ENCODE measurements around the gene LOC128125822.

Gene LOC128125822

GRCh38 chr6:63533952-63534351 is 38.3 kb upstream of the LOC128125822 start:
- H3K27me3 Mint-ChIP-seq (ENCODE audit: low read depth), result no peaks in the 10 kb centered on the region
- H3K4me1 Mint-ChIP-seq, result no peaks in the 10 kb centered on the region
- H3K27ac Mint-ChIP-seq (ENCODE audit: unreplicated experiment), result no peak overlapping the region
- no peak for TF ChIP-seq CTCF (conservative IDR thresholded peaks at IDR 0.05)
- H3K4me3 Mint-ChIP-seq, result no peak overlapping the region
- H3K36me3 Mint-ChIP-seq (ENCODE audit: low read depth), result no peaks in the 10 kb centered on the region
- no peak for DNase-seq (ENCODE audit: low read depth, low spot score)
- H3K9me3 Mint-ChIP-seq, result no peaks in the 10 kb centered on the region

GRCh38 chr6:63537201-63537958 is 34.9 kb upstream of the LOC128125822 start:
- DNase-seq (ENCODE audit: low read depth, low spot score), result no peak
- TF ChIP-seq CTCF (conservative IDR thresholded peaks at IDR 0.05), result no peak
- no peaks in the 10 kb centered on the region for H3K27me3 Mint-ChIP-seq (ENCODE audit: low read depth)
- no peaks in the 10 kb centered on the region for H3K9me3 Mint-ChIP-seq
- no peaks in the 10 kb centered on the region for H3K4me1 Mint-ChIP-seq
- H3K27ac Mint-ChIP-seq (ENCODE audit: unreplicated experiment), result no peak overlapping the region
- no peaks in the 10 kb centered on the region for H3K36me3 Mint-ChIP-seq (ENCODE audit: low read depth)
- H3K4me3 Mint-ChIP-seq, result no peak overlapping the region

- Mint-ChIP-seq H3K9me3 (no peaks in the 10 kb centered on the region), H3K27ac (ENCODE audit: unreplicated experiment) (no peak overlapping the region), H3K27me3 (ENCODE audit: low read depth) (peaks cover 2% of the 10 kb centered on the region), H3K4me1 (no peaks in the 10 kb centered on the region), H3K4me3 (no peak overlapping the region), H3K36me3 (ENCODE audit: low read depth) (no peaks in the 10 kb centered on the region)
- no peak for DNase-seq (ENCODE audit: low read depth, low spot score)
- TF ChIP-seq CTCF (conservative IDR thresholded peaks at IDR 0.05), result no peak
These were observed 34.4 kb upstream of the LOC128125822 start for GRCh38 chr6:63537959-63538300.

GRCh38 chr6:63538550-63538949 is 33.7 kb upstream of the LOC128125822 start:
- Mint-ChIP-seq H3K4me1 (no peaks in the 10 kb centered on the region), H3K36me3 (ENCODE audit: low read depth) (no peaks in the 10 kb centered on the region), H3K27me3 (ENCODE audit: low read depth) (peaks cover 2% of the 10 kb centered on the region), H3K4me3 (no peak overlapping the region), H3K9me3 (no peaks in the 10 kb centered on the region), H3K27ac (ENCODE audit: unreplicated experiment) (no peak overlapping the region)
- no peak for DNase-seq (ENCODE audit: low read depth, low spot score)
- no peak for TF ChIP-seq CTCF (conservative IDR thresholded peaks at IDR 0.05)

- Mint-ChIP-seq H3K9me3 (no peaks in the 10 kb centered on the region), H3K36me3 (ENCODE audit: low read depth) (no peaks in the 10 kb centered on the region)
These were observed 29.3 kb upstream of the LOC128125822 start for GRCh38 chr6:63543001-63543400.

More at GRCh38 chr6:63543001-63543400, 29.3 kb upstream of the LOC128125822 start:
- peaks cover 4% of the 10 kb centered on the region for H3K4me1 Mint-ChIP-seq
- TF ChIP-seq CTCF (conservative IDR thresholded peaks at IDR 0.05), result no peak
- H3K27ac Mint-ChIP-seq (ENCODE audit: unreplicated experiment), result no peak overlapping the region
- no peak for DNase-seq (ENCODE audit: low read depth, low spot score)
- no peak overlapping the region for H3K4me3 Mint-ChIP-seq
- H3K27me3 Mint-ChIP-seq (ENCODE audit: low read depth), result peaks cover 2% of the 10 kb centered on the region

All from neural crest cell (in vitro differentiated cells).